Panc1 (cell line): ENCODE results near the gene ADCY2. TPM values are rescaled to one million over a fixed set of nuclear protein-coding genes. Genes with fewer than 3 reads are reported as not detected.

Experiments
- ATAC-seq: fragments of 200-7000 bp; cut with Tn5 transposase; 2 replicates; pipeline ENCODE4 v1.9.1; 2020; ENCODE audit warnings: mild to moderate bottlenecking, moderate library complexity
- BruUV-seq: library from RNA; stranded (reverse); fragments of 400-500 nt; replicated peaks from 2 replicates; lab custom pipeline; 2021; lab: Mats Ljungman, UMichigan
- CTCF ChIA-PET: fragments of 300-600 bp; sonication (Branson Sonifier 250); formaldehyde crosslinking; loops from one replicate; lab custom pipeline; 2022; ENCODE audit warnings: antibody characterized with exemption; lab: Charles Lee
- POLR2A ChIA-PET: fragments of 300-600 bp; sonication (Branson Sonifier 250); formaldehyde crosslinking; loops from one replicate; lab custom pipeline; 2022; ENCODE audit warnings: antibody characterized with exemption; lab: Charles Lee
- DNase-seq: peaks from one replicate; pipeline ENCODE4 v3.0.0-alpha.2; 2010; ENCODE audit warnings: low read depth, low spot score
- H3K27ac ChIP-seq: 2 replicates; pipeline ENCODE4 v1.5.1; 2011; ENCODE audit warnings: mild to moderate bottlenecking, low read length, inconsistent platforms
- H3K27me3 ChIP-seq: fragments of 200-500 bp; sonication (Bioruptor generic); 2 replicates; pipeline ENCODE4 v1.6.0; 2014; ENCODE audit warnings: low read length, inconsistent platforms; ENCODE audit not compliant: control insufficient read depth, insufficient read depth
- H3K36me3 ChIP-seq: fragments of 200-500 bp; sonication (Bioruptor generic); 2 replicates; pipeline ENCODE4 v1.5.1; 2014; ENCODE audit warnings: inconsistent platforms, mild to moderate bottlenecking, low read length, moderate library complexity; ENCODE audit not compliant: control insufficient read depth, insufficient read depth
- H3K4me1 ChIP-seq: 2 replicates; pipeline ENCODE4 v1.5.1; 2011; ENCODE audit warnings: inconsistent platforms, mild to moderate bottlenecking, low read length, moderate library complexity; ENCODE audit not compliant: control insufficient read depth, insufficient read depth
- H3K4me3 ChIP-seq, 2 experiments: 2 replicates each; pipeline ENCODE4 v1.5.1; 2011 to 2012; ENCODE audit warnings: low read depth in 2 of 2, low read length in 2 of 2, mild to moderate bottlenecking in 2 of 2, inconsistent platforms in 1 of 2, moderate library complexity in 1 of 2
- H3K9me3 ChIP-seq: fragments of 200-500 bp; sonication (Bioruptor generic); 2 replicates; pipeline ENCODE4 v1.5.1; 2014; ENCODE audit warnings: low read depth, mild to moderate bottlenecking, inconsistent platforms, low read length, moderate library complexity; ENCODE audit not compliant: control insufficient read depth, insufficient read depth
- POLR2AphosphoS5 ChIP-seq: IDR thresholded peaks from 2 replicates; pipeline ENCODE4 v1.6.1; 2012; ENCODE audit warnings: mild to moderate bottlenecking, low read depth, low read length, moderate library complexity
- REST ChIP-seq, 2 experiments: IDR thresholded peaks; 2 replicates each; pipeline ENCODE4 v1.6.1; 2011 to 2012; ENCODE audit warnings: low read depth in 2 of 2, control low read depth in 1 of 2, low read length in 1 of 2, mild to moderate bottlenecking in 1 of 2, moderate library complexity in 1 of 2; ENCODE audit not compliant: insufficient read depth in 1 of 2
- SIN3A ChIP-seq: IDR thresholded peaks from 2 replicates; pipeline ENCODE4 v1.6.1; 2012; ENCODE audit warnings: low read depth, mild to moderate bottlenecking, low read length, moderate library complexity, borderline replicate concordance; ENCODE audit not compliant: insufficient read depth
- TCF7L2 ChIP-seq: IDR thresholded peaks from 2 replicates; pipeline ENCODE4 v1.6.1; 2011; ENCODE audit warnings: mild to moderate bottlenecking, low read depth, low read length, inconsistent platforms
- in situ Hi-C: cut with HindIII; loops from 2 replicates; pipeline ENCODE4 v1.10.0; 2016; ENCODE audit warnings: low sequenced_read_pairs, low pct_unique_long_range_greater_than_20kb
- intact Hi-C: fragments of 100-400 bp; cut with micrococcal nuclease; formaldehyde crosslinking; loops from one replicate; pipeline ENCODE4 v1.10.0; 2022; ENCODE audit not compliant: unreplicated experiment
- total RNA-seq: library from RNA; stranded (reverse); gene quantifications from one replicate; pipeline ENCODE4 v1.2.1, GENCODE V29; 2021; ENCODE audit not compliant: unreplicated experiment
- TF ChIP-seq, protein P1 (sequence below): fragments of 450-650 bp; IDR thresholded peaks from 2 replicates; pipeline ENCODE4 v1.5.1; 2017; ENCODE audit warnings: mild to moderate bottlenecking

The ADCY2 gene
- total RNA-seq, 1 experiment from 2014 or later = 0.13 TPM

GRCh38 chr5:7794311-7794710, 398.4 kb downstream of the ADCY2 start:
- DNase-seq (no peak), ATAC-seq (no peak)
- ChIA-PET POLR2A (no interaction called here), CTCF (no interaction called here)
- Histone ChIP-seq H3K27me3 (no peaks in the 10 kb centered on the region; the same call in 1 of the 2 replicates), H3K9me3 (no peaks in the 10 kb centered on the region), H3K4me3 (no peak overlapping the region), H3K27ac (no peak overlapping the region), H3K4me1 (no peaks in the 10 kb centered on the region), H3K36me3 (no peaks in the 10 kb centered on the region)
- intact Hi-C loops (no loop called here), in situ Hi-C loops (no loop called here)
- TF ChIP-seq REST (IDR thresholded peaks at IDR 0.05; ENCODE audit: insufficient read depth in 1 of 2, low read depth in 2 of 2, low read length in 1 of 2) (no peak), SIN3A (no peak), POLR2AphosphoS5 (no peak), TCF7L2 (no peak)
- TF ChIP-seq, protein P1, sequence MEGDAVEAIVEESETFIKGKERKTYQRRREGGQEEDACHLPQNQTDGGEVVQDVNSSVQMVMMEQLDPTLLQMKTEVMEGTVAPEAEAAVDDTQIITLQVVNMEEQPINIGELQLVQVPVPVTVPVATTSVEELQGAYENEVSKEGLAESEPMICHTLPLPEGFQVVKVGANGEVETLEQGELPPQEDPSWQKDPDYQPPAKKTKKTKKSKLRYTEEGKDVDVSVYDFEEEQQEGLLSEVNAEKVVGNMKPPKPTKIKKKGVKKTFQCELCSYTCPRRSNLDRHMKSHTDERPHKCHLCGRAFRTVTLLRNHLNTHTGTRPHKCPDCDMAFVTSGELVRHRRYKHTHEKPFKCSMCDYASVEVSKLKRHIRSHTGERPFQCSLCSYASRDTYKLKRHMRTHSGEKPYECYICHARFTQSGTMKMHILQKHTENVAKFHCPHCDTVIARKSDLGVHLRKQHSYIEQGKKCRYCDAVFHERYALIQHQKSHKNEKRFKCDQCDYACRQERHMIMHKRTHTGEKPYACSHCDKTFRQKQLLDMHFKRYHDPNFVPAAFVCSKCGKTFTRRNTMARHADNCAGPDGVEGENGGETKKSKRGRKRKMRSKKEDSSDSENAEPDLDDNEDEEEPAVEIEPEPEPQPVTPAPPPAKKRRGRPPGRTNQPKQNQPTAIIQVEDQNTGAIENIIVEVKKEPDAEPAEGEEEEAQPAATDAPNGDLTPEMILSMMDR = no peak
- BruUV-seq = no TSS peak

DNA sequence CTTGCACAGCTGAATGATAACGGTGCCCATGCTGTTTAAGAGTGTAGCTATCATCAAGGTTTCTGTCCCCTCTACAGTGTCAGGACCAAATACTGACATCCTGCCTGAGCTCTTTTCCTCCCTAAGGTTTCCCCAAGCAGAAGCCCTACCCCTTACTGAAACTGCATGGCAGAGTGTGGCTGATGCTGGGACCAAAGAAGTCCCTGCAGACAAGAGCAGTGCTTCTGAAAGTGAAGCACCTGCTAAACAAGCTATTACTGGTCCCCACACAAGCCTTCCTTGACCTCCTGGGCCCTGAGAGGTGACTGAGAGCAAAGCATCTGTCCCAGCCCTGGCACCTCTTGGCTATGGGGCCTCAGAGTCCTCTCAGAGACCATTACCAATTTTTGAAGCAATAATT, 398.9 kb downstream of the ADCY2 start:
- Histone ChIP-seq H3K4me3 (no peak overlapping the region), H3K4me1 (no peaks in the 10 kb centered on the region), H3K27ac (no peak overlapping the region), H3K27me3 (no peaks in the 10 kb centered on the region; the same call in 1 of the 2 replicates), H3K36me3 (no peaks in the 10 kb centered on the region), H3K9me3 (no peaks in the 10 kb centered on the region)
- DNase-seq (no peak), ATAC-seq (no peak)
- ChIA-PET CTCF (no interaction called here), POLR2A (no interaction called here)
- TF ChIP-seq, protein P1 = no peak
- no peak for TF ChIP-seq SIN3A
- TF ChIP-seq POLR2AphosphoS5 = no peak
- TF ChIP-seq TCF7L2 = no peak
- no peak for TF ChIP-seq REST (IDR thresholded peaks at IDR 0.05; ENCODE audit: insufficient read depth in 1 of 2, low read depth in 2 of 2, low read length in 1 of 2)
- no TSS peak for BruUV-seq
- intact Hi-C loops = no loop called here
- in situ Hi-C loops = no loop called here
